Brain microvascular endothelial cell (primary cell): ENCODE data around the gene ANKRD39.

Source experiments
- DNase-seq: peaks from one replicate; pipeline ENCODE4 v3.0.0-alpha.2; 2020
- H3K27ac ChIP-seq: fragments of 250-450 bp; sonication (Bioruptor Pico); 2 replicates; pipeline ENCODE4 v1.5.1; 2020; ENCODE audit warnings: mild to moderate bottlenecking, moderate library complexity
- H3K27me3 ChIP-seq: fragments of 250-450 bp; sonication (Bioruptor Pico); replicated peaks from 2 replicates; pipeline ENCODE4 v1.5.1; 2020; ENCODE audit warnings: mild to moderate bottlenecking
- H3K36me3 ChIP-seq: fragments of 250-450 bp; sonication (Bioruptor Pico); replicated peaks from 2 replicates; pipeline ENCODE4 v1.5.1; 2020; ENCODE audit warnings: mild to moderate bottlenecking
- H3K4me3 ChIP-seq: 2 replicates; pipeline ENCODE4 v1.5.1; 2011; ENCODE audit warnings: low read depth, mild to moderate bottlenecking, control low read depth, low read length, moderate library complexity
- in situ Hi-C: cut with HindIII; loops from 2 replicates; pipeline ENCODE4 v1.10.0; 2017; ENCODE audit warnings: low sequenced_read_pairs, low pct_ligation_motif_present
- TF ChIP-seq, protein P1 (sequence below): IDR thresholded peaks from 2 replicates; pipeline ENCODE4 v1.5.1; 2011; ENCODE audit warnings: low read depth, mild to moderate bottlenecking, moderate library complexity, low read length, control low read depth, inconsistent platforms; ENCODE audit errors: missing control alignments

Gene ANKRD39

DNA sequence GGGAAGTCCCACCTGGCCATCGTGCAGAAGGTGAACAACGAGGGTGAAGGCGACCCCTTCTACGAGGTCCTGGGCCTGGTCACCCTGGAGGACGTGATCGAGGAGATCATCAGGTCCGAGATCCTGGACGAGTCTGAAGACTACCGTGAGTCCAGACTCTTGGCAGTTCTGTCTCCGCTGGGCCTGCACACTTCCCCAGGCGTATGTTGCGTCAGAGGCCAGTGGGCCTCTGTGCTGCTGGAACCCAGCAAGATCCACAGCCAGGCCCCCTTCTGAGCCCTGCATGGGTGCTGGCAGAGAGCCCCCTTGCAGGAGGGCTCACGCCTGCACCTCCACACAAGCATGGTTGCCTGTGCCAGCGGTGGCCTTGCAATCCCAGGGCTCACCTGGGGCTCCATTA, 32.8 kb downstream of the ANKRD39 start:
- Histone ChIP-seq H3K27ac (no peak overlapping the region), H3K4me3 (no peak overlapping the region), H3K36me3 (no peaks in the 10 kb centered on the region), H3K27me3 (no peaks in the 10 kb centered on the region)
- no peak for DNase-seq
- in situ Hi-C loops: no loop called here
- TF ChIP-seq, protein P1, sequence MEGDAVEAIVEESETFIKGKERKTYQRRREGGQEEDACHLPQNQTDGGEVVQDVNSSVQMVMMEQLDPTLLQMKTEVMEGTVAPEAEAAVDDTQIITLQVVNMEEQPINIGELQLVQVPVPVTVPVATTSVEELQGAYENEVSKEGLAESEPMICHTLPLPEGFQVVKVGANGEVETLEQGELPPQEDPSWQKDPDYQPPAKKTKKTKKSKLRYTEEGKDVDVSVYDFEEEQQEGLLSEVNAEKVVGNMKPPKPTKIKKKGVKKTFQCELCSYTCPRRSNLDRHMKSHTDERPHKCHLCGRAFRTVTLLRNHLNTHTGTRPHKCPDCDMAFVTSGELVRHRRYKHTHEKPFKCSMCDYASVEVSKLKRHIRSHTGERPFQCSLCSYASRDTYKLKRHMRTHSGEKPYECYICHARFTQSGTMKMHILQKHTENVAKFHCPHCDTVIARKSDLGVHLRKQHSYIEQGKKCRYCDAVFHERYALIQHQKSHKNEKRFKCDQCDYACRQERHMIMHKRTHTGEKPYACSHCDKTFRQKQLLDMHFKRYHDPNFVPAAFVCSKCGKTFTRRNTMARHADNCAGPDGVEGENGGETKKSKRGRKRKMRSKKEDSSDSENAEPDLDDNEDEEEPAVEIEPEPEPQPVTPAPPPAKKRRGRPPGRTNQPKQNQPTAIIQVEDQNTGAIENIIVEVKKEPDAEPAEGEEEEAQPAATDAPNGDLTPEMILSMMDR: no peak

GRCh38 chr2:96824079-96824870, 33.5 kb downstream of the ANKRD39 start:
- DNase-seq: peak; percentile 25
- in situ Hi-C loops: no loop called here
- Histone ChIP-seq H3K36me3 (no peaks in the 10 kb centered on the region), H3K27me3 (no peaks in the 10 kb centered on the region), H3K4me3 (no peak overlapping the region), H3K27ac (no peak overlapping the region)
- TF ChIP-seq, protein P1: no peak

GRCh38 chr2:96823198-96823597, 34.6 kb downstream of the ANKRD39 start:
- no peak overlapping the region for H3K27ac ChIP-seq
- in situ Hi-C loops: no loop called here
- H3K4me3 ChIP-seq: no peak overlapping the region
- H3K36me3 ChIP-seq: no peaks in the 10 kb centered on the region
- H3K27me3 ChIP-seq: no peaks in the 10 kb centered on the region
- TF ChIP-seq, protein P1: no peak
- no peak for DNase-seq

- Histone ChIP-seq H3K27ac (no peak overlapping the region), H3K4me3 (no peak overlapping the region), H3K36me3 (no peaks in the 10 kb centered on the region), H3K27me3 (no peaks in the 10 kb centered on the region)
- no peak for DNase-seq
- in situ Hi-C loops: no loop called here
- TF ChIP-seq, protein P1: no peak
Observed at GRCh38 chr2:96822786-96823185, 35.0 kb downstream of the ANKRD39 start.

GRCh38 chr2:96821113-96821675, 36.6 kb downstream of the ANKRD39 start:
- TF ChIP-seq, protein P1: no peak
- H3K4me3 ChIP-seq: no peak overlapping the region
- H3K36me3 ChIP-seq: no peaks in the 10 kb centered on the region
- H3K27me3 ChIP-seq: no peaks in the 10 kb centered on the region
- DNase-seq: no peak
- in situ Hi-C loops: no loop called here
- no peak overlapping the region for H3K27ac ChIP-seq
